Hematopoietic multipotent progenitor cell treated with erythropoietin and hydrocortisone succinate and interleukin-3 and kit ligand, for 8 days (in vitro differentiated cells): ENCODE results near the gene SLC19A1.
A peak's percentile ranks its signal among the peaks of the same experiment; 100 is the strongest.

Experiments used
- DNase-seq: peaks from one replicate; pipeline ENCODE4 v3.0.0-alpha.2; 2015

Gene SLC19A1

DNA sequence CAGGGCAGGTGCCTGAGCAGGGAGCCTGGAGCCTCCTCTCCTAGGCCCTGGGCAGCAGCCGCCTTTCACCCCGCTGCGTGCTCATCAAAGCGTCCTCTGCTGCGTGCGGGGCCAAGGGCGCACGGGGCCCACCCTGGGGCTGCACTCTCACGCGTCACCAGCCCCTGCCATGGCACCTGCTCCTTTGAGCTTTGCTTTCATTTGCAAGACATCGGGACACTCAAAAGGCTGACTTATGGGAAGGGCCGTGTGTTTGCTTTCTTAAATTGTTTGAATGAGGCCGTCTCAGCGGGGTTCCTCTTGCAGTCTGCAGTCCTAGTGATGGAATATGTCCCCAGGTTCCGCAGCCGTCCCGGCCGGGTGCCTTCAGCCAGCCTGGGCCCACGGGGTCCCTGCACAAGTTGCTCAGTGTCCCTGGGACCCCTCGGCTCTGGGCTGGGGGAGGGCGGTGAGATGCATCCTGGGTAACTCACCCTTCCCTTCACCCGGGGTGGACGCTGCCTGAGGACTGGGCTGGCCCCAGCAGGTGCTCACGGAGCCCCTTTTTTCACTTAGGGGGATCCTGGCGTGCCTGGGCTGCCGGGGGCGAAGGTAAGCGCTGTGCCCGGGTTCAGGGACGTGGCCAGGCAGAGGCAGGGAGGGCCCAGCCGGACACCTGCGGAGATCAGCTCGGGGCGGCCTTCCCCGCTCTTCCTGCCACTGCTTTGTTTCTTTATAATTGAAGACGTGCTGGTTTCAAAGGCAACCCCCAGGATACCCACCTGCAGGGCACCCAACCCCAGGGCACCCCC is 53.1 kb downstream of the SLC19A1 start:
- DNase-seq, result no peak

DNA sequence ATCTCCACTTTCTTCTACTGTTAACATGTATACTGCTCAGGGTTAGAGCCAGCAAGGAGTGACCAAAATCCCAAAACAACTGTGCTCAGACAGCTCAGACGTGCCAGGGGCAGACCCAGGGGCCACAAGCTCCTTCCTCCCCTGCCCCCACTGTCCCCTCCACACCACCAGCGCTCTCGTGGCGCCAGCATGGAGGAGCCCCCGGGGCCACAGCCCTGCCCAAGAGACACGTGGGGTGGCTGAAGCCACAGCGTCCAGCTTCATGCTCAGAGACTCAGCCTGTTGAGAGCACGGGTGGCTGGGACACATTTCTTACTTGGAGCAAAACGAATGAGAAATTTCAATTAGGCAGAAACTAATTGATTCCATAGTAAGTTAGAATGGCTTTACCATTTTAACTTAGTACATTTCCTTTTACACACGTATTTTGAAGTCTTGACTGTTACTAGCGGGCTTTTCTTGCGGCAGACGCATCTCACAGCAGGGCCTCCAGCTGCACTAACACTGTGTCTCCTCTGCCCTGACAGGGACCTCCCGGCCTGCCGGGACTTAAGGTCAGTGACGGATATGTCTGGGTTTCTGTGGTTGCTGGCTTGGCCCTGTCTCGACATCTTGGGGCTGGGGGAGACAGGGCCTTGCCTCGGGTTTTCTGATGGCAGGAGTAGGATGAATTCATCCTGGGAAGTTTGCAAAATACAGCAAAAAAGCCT is 54.2 kb downstream of the SLC19A1 start:
- no peak for DNase-seq

DNA sequence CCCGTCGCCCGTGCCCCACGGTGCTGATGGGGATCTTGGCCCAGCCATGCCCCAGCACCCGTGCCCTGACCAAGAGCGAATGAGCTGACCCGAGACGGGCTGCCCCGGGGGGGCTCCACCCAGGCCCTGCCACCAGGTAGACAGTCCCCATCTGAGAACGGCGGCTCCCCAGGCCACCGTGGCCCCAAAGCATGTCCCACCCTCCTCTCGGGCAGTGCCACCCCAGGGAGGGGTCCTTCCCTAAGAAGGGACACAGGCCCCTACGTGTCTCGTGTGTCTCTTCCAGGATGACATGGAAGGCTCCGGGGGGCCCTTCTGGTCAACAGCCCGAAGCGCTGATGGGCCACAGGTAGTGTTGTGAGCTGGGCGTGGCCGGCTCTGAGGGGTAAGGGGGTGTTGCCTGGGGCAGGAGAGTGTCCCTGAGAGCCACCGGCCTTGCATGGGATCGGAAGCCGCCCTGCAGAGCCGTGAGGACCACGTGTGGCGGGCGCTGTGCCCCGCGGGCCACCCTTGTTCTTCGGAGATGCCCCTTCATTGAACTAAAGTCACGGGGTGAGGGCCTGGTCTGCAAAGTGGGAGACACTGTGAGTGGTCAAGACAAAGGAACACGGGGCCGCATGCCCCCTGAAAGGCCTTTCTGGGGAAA is 55.0 kb downstream of the SLC19A1 start:
- no peak for DNase-seq

DNA sequence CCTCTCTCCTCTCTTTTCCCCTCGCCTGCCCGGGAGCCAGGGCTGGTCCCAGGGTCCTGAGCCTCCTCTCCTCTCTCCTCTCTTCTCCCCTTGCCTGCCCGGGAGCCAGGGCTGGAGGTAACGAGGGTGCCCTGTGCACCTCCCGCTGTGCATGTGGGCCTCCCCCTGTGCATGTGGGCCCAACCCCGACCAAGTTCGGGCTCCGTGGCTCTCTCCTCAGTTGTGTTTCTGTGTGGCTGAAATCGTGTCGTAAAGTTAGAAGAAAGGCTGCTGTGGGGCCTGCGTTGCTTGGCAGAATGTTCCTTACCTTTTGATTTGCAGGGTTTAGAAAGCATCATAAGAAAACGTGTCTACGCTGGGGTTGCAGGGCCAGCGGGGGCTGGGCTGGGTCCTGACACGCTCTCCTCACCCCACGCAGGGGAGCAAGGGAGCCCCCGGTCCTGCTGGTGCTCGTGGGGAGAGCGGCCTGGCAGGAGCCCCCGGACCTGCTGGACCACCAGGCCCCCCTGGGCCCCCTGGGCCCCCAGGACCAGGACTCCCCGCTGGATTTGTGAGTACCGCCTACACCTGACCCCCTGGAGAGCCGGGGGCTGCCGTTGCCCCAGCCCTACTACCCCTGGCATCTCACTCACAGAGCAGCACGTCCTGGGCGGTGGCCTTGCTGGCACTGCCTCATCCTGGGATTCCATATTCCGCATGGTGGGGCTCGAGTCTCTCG is 55.6 kb downstream of the SLC19A1 start:
- no peak for DNase-seq

DNA sequence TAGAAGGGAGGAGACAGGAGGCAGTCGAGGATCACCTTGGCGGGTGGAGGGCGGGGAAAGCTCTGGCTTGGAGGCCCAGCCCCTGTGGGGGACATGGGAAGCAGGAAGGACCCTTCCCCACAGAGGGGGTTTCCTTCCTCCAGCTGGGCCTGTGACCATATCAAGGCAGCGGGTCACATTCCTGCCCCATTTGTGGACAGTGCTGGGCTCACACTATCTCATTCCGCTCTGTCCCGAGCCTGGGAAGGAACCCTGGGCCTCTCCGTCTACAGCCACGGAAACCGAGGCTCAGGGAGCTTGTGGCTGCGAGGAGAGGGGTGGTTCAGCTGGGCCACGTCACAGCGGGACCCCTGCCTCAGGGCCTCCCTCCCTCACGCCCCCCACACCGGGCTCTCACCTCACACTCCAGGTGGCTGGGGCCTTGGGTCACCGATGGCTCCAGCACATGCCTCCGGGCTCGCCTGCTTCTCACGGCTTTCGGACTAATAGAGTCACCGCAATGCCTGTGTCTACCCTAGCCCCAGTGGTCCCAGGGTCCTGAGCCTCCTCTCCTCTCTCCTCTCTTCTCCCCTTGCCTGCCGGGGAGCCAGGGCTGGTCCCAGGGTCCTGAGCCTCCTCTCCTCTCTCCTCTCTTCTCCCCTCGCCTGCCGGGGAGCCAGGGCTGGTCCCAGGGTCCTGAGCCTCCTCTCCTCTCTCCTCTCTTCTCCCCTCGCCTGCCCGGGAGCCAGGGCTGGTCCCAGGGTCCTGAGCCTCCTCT is 56.4 kb downstream of the SLC19A1 start:
- DNase-seq, result no peak

DNA sequence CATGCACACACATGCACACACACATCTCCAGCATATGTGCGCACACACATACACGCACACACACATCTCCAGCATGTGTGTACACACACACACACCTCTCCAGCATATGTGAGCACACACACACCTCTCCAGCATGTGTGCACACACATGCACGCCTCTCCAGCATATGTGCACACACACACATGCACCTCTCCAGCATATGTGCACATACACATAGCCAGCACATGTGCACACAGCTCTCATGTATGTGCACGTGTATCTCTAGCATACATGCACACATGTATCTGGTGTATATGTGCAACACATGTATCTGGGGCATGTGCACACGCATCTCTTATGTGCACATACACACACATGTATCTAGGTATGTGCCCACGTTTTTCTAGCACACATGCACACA is 57.9 kb downstream of the SLC19A1 start:
- DNase-seq, result no peak

DNA sequence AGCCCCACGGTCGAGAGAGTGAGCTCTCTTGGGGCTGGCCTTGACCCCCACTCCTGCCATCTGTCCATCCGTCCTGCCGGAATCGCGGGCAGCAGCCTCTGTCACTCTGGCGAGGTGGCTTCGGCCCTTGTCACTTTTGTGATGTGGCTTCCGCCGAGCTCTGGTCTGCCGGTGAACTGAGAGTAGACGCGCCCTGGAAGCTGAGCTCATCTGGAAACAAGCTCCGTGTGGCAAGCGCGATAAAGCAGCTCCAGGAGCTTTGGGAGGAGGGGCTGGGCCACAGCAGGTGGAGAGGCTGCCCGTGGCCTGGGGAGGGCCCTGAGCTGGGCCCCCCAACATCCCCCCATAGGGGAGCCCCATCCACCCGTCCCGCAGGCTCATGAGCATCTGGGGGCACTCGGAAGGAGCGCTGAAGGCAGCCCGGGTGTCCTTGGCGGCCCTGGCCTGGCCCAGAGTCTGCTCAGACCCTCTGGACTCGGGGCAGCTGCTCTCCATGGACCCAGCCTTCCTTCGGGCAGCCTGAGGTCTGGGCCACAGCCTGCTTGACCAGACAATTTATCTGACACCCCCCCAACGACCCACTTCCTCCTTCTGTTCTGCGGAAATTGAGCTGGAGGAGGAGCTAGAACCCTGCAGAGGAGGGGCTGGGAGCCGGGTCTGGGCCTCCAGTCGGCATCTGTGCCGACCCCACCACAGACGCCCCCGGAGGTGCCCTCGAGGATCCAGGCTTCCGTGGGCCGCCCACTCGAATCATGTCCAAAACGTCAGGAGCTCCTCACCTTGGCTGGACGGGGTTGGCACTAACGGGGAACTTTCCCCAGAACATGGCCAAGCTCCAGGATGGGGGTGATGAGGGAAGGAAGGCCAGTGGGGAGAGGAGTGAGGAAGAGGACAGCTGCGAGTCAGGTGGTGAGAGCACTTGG is 59.1 kb downstream of the SLC19A1 start:
- peak; percentile 86 for DNase-seq

DNA sequence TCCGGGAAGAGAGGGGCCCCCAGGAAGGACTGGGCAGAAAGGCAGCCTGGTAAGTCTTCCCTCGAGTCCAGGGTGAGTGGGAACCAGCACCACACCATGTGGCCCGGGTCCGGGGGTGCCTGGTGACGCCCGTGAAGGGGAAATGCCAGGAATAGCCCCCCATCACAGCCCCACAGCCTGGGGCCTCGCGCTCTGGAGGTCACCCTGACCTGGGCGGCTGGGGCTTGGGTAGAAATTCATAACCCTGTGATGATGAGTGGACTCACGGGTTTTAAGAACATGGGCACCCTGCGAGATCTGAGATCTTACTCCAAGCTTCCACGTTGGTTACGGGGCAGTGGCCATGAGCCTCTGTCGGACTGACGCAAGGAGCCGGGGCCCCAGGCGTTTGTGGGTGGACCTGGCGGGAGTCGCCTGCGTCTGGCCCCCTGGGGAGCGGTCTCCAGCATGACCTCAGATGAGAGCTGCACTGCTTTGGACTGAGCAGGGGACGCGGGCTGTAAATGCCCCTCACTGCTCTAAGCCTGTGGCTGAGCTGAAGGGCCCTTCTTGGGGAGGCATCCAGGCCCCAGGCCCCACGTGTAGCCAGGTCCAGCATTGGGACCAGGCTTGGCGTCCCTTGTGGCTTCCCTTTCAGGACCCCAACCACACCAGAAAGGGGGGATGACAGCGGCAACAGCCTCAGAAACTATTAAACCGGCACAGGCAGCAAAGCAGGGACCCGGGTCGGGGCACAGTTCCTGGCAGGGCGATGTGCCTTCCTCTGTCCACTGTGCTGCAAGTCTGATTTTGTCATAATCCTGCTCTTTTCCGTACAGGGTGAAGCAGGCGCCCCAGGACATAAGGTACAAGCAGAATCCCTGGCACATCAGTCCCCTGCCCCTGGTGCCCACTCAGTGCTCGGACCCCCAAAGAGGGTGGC is 60.0 kb downstream of the SLC19A1 start:
- DNase-seq, result peak; percentile 2

DNA sequence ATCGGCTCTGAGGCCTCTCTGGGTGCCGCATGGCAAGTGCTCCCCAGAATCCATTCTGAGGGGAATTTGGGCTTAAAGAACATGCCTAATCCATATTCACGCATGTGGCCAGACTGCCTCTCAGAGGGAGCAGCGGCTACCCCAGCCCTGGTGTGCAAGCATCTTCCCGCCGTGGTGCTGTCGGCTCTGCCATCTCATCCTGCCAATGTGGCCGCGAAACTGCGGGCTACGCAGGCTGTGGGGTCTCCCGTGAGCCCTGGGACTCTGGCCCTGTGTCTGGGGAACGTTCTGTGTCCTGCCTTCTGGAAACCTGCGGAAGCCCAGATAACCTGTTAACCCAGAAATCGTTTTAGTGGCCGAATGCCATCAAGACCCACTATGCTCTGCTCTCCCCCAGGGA is 60.7 kb downstream of the SLC19A1 start:
- no peak for DNase-seq

DNA sequence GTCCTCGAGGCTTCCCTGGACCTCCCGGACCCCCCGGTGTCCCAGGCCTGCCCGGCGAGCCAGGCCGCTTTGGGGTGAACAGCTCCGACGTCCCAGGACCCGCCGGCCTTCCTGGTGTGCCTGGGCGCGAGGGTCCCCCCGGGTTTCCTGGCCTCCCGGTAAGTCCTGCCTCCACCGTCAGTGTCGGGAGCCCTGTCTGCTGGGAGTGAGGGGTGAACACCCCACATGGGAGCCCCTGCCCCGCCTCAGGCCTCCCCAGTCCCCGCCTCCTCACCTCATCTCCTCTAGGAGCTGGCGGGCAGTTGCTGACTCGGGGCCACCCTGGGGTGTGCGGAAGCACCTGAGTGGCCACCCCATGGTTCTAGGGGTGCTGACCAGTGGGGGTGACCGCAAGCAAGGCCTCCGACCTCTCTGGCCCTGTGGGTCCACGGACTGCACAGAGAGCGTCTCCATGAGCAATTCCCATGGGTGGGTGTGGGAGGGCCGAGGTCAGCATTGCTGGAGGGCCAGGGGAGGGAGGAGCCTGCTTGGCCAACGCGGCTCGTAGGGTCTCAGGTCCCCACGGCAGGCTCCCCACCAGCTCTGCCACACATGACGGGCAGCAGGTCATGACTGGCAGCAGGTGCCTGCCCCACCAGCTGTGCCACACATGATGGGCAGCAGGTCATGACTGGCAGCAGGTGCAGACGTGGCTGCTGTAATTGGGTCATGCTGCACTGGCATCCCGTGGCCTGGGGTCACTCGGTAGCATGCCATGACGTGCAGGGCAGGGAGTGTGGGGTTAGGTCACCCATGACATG is 61.3 kb downstream of the SLC19A1 start:
- no peak for DNase-seq

DNA sequence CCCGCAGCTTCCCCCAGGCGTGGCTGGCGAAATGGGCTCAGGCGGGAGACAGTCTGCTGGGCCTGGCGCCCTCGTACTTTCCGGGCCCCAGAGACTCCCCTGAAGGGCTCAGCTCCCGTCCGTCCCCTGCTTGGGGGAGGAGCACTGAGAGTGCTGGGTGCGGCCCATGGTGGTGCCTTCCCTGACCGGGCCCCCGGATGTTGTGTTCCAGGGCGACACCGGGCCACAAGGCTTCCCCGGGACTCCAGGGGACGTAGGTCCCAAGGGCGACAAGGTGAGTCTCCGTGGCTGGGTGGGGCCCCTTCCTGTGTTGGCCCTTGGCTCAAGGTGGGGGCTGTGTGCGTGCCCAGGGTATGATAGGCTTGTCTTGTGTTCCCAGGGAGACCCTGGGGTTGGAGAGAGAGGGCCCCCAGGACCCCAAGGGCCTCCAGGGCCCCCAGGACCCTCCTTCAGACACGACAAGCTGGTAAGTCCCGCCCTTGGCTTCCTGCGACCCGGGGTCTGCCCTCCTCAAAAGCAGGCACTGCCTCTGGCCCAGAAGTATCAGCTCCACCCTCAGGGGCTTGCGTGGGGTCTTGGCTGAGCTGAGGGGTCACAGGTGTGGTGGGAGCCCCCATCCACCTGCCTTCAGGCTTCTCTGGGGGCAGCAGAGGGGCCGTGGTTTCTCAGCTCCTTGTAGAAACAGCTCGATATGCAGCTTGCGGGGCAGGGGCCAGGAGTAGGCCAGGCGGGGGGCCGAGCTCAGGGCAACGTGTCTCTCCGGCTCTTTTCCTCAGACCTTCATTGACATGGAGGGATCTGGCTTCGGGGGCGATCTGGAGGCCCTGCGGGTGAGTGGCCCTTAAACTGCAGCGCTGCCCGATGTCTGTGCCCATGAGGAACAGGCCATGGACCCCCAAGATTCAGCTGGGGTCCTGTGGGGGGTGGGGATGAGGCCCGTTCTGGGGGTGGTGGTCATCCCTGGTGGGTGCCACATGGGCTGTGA is 62.3 kb downstream of the SLC19A1 start:
- DNase-seq, result no peak

DNA sequence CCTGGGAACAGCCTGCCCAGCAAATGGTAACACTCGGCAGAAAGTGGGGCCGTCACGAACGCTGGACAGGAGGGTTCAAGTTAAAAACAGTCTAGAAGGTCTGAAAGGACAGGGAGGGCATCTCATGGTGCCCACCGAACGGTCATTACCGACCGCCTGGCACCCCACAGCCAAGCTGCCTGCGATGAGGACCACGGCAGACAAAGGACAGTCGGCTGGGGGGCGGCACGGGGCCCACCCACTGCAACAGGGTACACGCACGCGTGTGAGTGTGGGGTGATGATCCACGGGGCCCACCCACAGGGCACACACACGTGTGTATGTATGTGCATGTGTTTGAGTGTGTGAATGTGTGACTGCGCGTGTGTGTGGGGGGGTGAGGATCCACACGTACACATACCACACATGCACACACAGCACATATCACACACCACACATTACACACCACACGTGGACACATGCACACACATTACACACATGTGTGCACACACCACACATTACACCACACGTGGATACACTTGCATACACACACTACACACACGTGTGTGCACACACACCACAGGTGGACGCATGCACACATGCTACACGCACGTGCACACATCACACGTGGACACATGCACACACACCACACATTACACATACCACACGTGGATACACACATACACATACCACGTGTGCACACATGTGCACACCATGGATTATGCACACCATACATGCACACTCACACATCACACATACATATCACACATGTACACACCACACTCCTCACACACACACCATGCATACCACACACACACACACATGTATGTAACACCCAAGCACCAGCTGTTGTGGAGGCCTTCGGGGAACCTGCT is 63.2 kb downstream of the SLC19A1 start:
- DNase-seq, result no peak

DNA sequence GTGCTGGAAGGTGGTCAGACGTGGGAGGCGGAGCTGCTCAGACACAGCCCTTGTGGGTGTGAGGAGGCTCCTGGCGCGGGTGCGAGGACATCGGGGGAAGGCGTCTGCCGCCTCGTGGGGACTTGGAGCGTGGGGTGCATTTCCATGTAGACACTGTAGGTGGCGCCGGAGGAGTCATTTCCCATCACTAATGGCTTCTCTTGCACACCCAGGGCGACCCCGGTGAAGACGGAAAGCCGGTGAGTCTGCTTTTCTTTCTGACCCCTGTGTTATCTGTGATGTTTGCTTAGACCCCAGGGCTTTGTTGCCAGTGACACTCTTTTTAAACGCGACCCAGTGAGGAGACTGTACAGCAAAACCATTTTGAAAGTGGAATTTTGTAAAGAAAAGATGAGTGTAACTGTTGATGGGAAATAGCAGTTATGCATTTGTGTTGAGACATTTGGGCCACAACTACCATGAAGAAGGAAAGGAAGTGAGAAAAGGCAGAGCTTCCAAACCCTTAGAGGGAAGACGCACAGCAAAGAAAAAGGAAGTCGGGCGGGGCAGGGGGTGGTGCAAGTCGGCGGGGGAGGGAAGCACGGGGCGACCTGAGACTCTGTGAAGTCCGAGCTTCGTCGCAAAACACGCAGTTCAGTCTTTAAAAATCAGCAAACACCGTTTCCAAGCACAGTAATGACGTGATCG is 64.0 kb downstream of the SLC19A1 start:
- peak; percentile 81 for DNase-seq

DNA sequence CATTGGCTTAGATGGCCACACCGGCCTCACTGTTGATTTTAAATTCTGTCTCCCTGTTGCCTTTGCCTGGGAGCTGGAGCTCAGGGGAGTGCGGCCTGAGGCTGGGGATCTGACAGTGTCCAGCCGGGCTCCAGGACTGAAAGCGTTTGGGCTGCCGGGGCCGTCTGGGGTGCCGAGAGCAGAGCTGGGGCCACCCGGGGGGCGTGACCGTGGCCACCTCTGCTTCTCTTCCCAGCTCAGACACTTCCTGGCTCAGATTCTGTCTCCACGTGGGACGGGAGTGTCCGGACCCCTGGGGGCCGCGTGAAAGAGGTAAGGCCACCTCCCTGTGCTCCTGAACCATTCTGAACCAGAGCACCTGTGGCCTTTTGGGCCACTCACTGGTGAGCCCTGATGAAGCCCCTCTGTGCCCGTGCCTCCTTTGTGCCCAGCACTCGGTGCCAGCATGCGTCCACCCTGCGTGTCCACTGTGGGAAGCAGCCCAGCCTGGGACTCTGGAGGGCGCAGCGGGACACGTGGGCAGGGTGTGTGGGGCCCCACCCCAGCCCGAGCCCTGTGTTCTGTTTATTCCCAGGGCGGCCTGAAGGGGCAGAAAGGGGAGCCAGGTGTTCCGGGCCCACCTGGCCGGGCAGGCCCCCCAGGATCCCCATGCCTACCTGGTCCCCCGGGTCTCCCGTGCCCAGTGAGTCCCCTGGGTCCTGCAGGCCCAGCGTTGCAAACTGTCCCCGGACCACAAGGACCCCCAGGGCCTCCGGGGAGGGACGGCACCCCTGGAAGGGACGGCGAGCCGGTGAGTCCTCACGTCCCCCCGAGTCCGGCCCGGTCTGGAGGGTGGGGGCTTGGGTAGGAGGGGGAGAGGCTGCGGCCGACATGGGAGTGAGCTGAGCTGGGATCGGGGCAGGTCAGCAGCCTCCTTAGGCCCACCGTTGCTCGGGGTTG is 64.8 kb downstream of the SLC19A1 start:
- no peak for DNase-seq

DNA sequence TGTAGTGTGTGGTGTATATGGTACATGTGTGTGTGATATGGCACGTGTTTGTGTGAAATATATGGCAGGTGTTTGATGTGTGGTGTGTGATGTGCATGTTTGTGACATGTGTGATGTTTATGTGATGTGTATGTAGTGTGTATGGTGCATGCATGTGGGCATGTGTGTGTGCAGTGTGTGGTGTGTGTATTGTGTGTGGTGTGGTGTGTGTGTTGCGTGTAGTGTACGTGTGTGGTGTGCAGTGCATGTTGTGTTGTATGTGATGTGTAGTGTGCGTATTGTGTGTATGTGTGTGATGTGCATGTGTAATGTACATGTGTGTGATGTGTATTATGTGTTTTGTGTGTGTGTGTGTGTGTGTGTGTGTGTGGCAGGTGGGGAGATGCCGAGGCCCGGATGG is 65.7 kb downstream of the SLC19A1 start:
- no peak for DNase-seq
